Esophagus squamous epithelium (tissue), 4 donors: ENCODE data around the gene RHOA.

ENCODE experiments used
- POLR2A ChIP-seq, 4 donors: fragments of 450-650 bp; IDR thresholded peaks; one replicate each; pipeline ENCODE4 v1.6.1; 2017; ENCODE audit warnings: antibody characterized with exemption in 4 of 4, mild to moderate bottlenecking in 4 of 4, moderate library complexity in 3 of 4
- TF ChIP-seq, protein P1 (sequence below), 6 experiments: fragments of 450-650 bp in 4 of 6; fragments of 200-600 bp in 2 of 6; sonication (generic) in 2 of 6; IDR thresholded peaks; one replicate each; pipeline ENCODE4 v1.5.1; 2016 to 2019; ENCODE audit warnings: antibody characterized with exemption in 6 of 6, mild to moderate bottlenecking in 4 of 6, moderate library complexity in 4 of 6

DNA sequence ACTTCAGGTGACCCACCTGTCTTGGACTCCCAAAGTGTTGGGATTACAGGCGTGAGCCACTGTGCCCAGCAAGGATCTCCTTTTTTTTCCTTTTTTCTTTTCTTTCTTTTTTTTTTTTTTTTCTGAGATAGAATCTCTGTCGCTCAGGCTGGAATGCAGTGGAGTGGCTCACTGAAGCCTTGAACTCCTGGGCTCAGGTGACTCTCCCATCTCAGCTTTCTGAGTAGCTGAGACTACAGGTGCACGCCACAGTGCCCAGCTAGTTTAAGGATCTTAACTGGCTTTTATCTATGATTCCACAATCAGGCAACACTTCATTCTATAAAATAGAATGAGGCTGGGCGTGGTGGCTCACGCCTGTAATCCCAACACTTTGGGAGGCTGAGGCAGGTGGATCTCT, 33.6 kb upstream of the RHOA start:
- TF ChIP-seq, protein P1, sequence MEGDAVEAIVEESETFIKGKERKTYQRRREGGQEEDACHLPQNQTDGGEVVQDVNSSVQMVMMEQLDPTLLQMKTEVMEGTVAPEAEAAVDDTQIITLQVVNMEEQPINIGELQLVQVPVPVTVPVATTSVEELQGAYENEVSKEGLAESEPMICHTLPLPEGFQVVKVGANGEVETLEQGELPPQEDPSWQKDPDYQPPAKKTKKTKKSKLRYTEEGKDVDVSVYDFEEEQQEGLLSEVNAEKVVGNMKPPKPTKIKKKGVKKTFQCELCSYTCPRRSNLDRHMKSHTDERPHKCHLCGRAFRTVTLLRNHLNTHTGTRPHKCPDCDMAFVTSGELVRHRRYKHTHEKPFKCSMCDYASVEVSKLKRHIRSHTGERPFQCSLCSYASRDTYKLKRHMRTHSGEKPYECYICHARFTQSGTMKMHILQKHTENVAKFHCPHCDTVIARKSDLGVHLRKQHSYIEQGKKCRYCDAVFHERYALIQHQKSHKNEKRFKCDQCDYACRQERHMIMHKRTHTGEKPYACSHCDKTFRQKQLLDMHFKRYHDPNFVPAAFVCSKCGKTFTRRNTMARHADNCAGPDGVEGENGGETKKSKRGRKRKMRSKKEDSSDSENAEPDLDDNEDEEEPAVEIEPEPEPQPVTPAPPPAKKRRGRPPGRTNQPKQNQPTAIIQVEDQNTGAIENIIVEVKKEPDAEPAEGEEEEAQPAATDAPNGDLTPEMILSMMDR (IDR thresholded peaks at IDR 0.05) = no peak
- TF ChIP-seq POLR2A (IDR thresholded peaks at IDR 0.05) = no peak
